Midbrain (tissue), 1 donor: ENCODE results near the gene OPA1.

Experiments
- DNase-seq: peaks from one replicate; lab custom pipeline; 2025; lab: John Stamatoyannopoulos, UW

The OPA1 gene

GRCh38 chr3:193710286-193711165 lies 117.5 kb downstream of the OPA1 start:
- DNase-seq: no peak

GRCh38 chr3:193711166-193711485 lies 118.1 kb downstream of the OPA1 start:
- DNase-seq: no peak

- no peak for DNase-seq
Observed at GRCh38 chr3:193711523-193711963, 118.5 kb downstream of the OPA1 start.

GRCh38 chr3:193711964-193712598 lies 119.1 kb downstream of the OPA1 start:
- DNase-seq: no peak

- DNase-seq: no peak
Observed at GRCh38 chr3:193712938-193713337, 119.9 kb downstream of the OPA1 start.

GRCh38 chr3:193714523-193715137 lies 121.6 kb downstream of the OPA1 start:
- DNase-seq: no peak

- no peak for DNase-seq
Observed at GRCh38 chr3:193716150-193716549, 123.1 kb downstream of the OPA1 start.

- DNase-seq: no peak
Observed at GRCh38 chr3:193719735-193720134, 126.7 kb downstream of the OPA1 start.

- DNase-seq: no peak
Observed at GRCh38 chr3:193720169-193720568, 127.2 kb downstream of the OPA1 start.

- no peak for DNase-seq
Observed at GRCh38 chr3:193722566-193722965, 129.6 kb downstream of the OPA1 start.

GRCh38 chr3:193727089-193727488 lies 134.1 kb downstream of the OPA1 start:
- DNase-seq: no peak

- no peak for DNase-seq
Observed at GRCh38 chr3:193728429-193729087, 135.6 kb downstream of the OPA1 start.

GRCh38 chr3:193729088-193729465 lies 136.1 kb downstream of the OPA1 start:
- no peak for DNase-seq

- no peak for DNase-seq
Observed at GRCh38 chr3:193729601-193730000, 136.6 kb downstream of the OPA1 start.

GRCh38 chr3:193730511-193730910 lies 137.5 kb downstream of the OPA1 start:
- DNase-seq: no peak

- DNase-seq: no peak
Observed at GRCh38 chr3:193730976-193731375, 138.0 kb downstream of the OPA1 start.

GRCh38 chr3:193731656-193732055 lies 138.6 kb downstream of the OPA1 start:
- no peak for DNase-seq

- no peak for DNase-seq
Observed at GRCh38 chr3:193732391-193732790, 139.4 kb downstream of the OPA1 start.

GRCh38 chr3:193732827-193733226 lies 139.8 kb downstream of the OPA1 start:
- no peak for DNase-seq

GRCh38 chr3:193734737-193735366 lies 141.8 kb downstream of the OPA1 start:
- DNase-seq: no peak

GRCh38 chr3:193735850-193736249 lies 142.8 kb downstream of the OPA1 start:
- DNase-seq: no peak

- no peak for DNase-seq
Observed at GRCh38 chr3:193736616-193737015, 143.6 kb downstream of the OPA1 start.
